HEK293T (cell line): ENCODE measurements around the gene SWSAP1.

Source experiments
- BHLHE40 ChIP-seq: fragments of 450-650 bp; IDR thresholded peaks from 2 replicates; pipeline ENCODE4 v1.6.1; 2016; ENCODE audit warnings: mild to moderate bottlenecking, moderate library complexity, borderline replicate concordance
- ELF4 ChIP-seq: fragments of 450-650 bp; IDR thresholded peaks from 2 replicates; pipeline ENCODE4 v1.6.1; 2017; ENCODE audit warnings: antibody characterized with exemption
- FOXK2 ChIP-seq: fragments of 450-650 bp; IDR thresholded peaks from 2 replicates; pipeline ENCODE4 v1.6.1; 2016; ENCODE audit warnings: mild to moderate bottlenecking
- FOXM1 ChIP-seq: fragments of 450-650 bp; IDR thresholded peaks from 2 replicates; pipeline ENCODE4 v1.6.1; 2017; ENCODE audit warnings: mild to moderate bottlenecking, borderline replicate concordance
- L3MBTL2 ChIP-seq: fragments of 450-650 bp; conservative IDR thresholded peaks from 2 replicates; pipeline ENCODE4 v1.6.1; 2016; ENCODE audit warnings: mild to moderate bottlenecking
- LEF1 ChIP-seq: fragments of 450-650 bp; IDR thresholded peaks from 2 replicates; pipeline ENCODE4 v1.6.1; 2017; ENCODE audit warnings: mild to moderate bottlenecking, borderline replicate concordance
- NFRKB ChIP-seq: fragments of 450-650 bp; IDR thresholded peaks from 2 replicates; pipeline ENCODE4 v1.6.1; 2016; ENCODE audit warnings: mild to moderate bottlenecking, moderate library complexity
- PKNOX1 ChIP-seq: fragments of 450-650 bp; IDR thresholded peaks from 2 replicates; pipeline ENCODE4 v1.6.1; 2016
- SP1 ChIP-seq: fragments of 450-650 bp; IDR thresholded peaks from 2 replicates; pipeline ENCODE4 v1.6.1; 2017
- SUZ12 ChIP-seq: fragments of 450-650 bp; IDR thresholded peaks from 2 replicates; pipeline ENCODE4 v1.6.1; 2016; ENCODE audit warnings: mild to moderate bottlenecking
- TARDBP ChIP-seq: fragments of 450-650 bp; IDR thresholded peaks from 2 replicates; pipeline ENCODE4 v1.6.1; 2016

- TF ChIP-seq SUZ12 (no peak), TARDBP (no peak), BHLHE40 (no peak), NFRKB (no peak), FOXM1 (no peak), SP1 (no peak), L3MBTL2 (no peak), ELF4 (no peak), FOXK2 (no peak), PKNOX1 (no peak), LEF1 (no peak)
These were observed 40.1 kb downstream of the SWSAP1 start for GRCh38 chr19:11414544-11414943.
